COR-L47 (cell line): ENCODE data around the gene MINAR1.
A peak's percentile ranks its signal among the peaks of the same experiment; 100 is the strongest.

ENCODE experiments used
- DNase-seq: peaks from one replicate; lab custom pipeline; 2025; lab: John Stamatoyannopoulos, UW

MINAR1 gene

DNA sequence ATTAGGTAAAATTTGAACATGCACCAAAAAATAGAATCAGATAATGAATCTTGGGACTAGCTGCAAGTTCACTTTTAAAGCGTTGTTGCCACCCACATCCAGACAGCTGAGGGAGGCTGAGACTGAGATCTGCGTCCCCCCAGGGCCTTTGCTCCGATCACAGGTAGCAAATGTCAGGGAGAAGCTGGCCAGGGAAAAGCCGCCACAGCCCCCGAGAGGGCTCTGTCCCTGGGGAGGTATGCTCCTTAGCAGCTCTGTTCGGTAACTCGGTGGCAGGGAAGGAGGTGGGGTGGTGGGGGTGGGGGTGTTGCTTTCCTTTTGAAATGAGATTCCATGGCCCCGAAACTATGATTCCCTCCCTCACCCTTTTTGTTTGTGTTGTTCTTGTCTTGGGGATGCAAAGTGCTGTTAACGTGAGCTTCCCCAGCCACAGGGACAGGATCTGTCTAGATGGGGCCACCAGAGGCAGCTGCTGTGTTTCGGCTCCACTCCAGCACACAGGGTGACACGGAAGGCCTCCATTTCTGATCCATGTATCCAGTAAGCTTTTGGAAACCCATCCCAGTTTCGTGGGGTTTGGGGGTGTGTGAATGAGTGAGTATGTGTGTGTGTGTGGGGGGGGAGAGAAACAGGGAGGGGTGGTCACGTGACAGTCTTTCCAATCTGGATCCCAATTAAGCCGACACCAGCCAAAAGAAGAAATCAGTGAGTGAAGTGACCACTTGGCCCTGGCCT lies 1.1 kb upstream of the MINAR1 start:
- no peak for DNase-seq

DNA sequence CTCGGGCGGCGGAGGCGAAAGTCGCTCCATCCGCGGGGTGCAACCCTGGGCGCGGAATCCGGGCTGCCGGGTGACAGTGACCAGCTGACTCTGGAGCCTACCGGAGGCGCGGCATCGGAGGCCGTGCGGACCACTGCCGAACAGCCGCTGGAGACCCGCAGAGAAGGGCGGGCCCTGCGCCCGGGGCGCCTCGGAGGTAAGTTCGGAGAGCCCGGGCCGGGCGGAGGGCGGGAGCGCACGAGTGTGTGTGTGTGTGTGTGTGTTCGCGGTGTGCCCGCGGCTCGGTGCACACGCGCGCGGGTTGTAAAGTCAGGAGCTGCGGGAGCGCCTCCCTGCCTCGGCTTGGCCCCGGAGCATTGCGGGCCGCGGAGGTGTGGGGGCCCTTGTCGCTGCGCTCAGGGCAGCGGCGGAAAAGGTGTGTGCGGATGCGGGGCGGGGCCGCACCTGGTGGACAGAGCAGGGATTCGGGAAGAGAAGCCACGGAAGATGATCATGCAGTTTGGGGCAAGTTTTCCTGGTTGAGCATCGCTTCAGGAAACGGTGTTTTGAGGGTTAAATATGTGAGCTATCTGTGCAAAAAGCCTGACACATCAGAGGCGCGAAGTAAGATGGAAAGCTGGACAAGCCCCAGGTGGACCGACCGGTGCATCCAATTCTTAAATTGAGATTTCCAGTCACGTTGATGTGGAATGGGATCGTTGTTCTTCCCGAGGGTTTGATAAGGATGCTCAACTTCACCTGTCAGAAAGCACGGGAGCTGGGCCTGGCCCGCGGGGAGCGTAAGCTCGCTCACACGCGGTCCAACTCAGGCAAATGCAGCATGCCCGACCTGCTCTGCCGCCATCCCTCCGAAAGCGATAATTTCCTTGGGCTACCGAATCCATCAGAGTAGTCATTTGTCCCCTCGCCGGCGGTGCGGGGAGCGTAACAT lies 474 bp downstream of the MINAR1 start:
- peak; percentile 63 for DNase-seq

DNA sequence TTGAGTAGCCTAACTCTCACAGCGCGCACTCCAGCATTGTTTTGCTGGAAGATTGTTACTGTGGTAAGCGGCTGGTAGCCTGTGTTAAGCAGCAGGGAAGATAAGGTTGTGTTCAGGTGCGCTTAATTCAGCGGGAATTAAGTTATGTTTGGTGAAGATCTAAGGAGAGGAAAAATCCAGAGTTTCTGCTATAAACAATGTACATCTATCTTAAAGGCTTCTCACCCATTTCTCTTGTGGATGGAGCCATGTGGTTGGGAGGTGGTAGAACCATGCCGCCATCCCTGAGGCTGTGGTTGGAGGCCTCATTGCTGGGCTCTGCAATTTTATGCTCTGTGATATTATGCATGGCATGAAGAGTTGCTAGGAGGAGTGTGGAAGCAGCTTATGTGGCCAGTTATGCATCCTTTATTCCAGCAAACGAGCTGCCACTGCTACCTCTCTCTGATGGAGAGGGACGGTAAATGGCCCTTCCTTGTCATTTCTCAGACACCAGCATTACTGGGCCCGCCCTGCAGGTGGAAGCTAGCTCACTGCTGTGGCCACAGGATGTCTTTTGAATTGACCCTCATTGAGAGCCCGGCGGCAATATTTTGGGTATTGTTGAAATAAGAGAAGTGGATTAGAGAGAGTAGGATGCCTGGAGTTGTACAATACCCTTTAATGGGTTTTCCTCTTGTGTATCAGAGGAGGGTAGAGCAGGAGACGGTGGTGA lies 1.3 kb downstream of the MINAR1 start:
- peak; percentile 24 for DNase-seq

DNA sequence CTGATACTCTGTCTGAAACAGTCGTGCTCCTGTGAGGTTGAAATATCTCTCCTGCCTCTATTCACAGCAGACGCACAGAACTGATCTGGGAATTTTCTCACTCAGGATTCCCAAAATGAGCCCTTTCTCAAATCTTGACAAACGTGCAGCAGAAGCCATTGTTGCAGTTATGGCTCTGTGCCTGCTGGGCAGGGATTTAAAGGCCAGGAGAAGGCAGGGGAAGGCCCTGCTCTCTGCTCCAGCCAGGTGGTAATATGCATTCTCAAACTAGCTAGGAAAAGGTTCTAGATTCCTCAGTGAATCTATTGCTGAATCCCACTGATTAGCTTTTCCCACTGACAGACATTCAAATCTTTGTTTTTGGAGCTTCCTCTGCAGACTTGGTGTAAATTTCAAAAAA lies 2.2 kb downstream of the MINAR1 start:
- DNase-seq = no peak

GRCh38 chr15:79436037-79436780 lies 4.1 kb downstream of the MINAR1 start:
- DNase-seq = no peak

GRCh38 chr15:79437275-79438000 lies 5.3 kb downstream of the MINAR1 start:
- DNase-seq = no peak

DNA sequence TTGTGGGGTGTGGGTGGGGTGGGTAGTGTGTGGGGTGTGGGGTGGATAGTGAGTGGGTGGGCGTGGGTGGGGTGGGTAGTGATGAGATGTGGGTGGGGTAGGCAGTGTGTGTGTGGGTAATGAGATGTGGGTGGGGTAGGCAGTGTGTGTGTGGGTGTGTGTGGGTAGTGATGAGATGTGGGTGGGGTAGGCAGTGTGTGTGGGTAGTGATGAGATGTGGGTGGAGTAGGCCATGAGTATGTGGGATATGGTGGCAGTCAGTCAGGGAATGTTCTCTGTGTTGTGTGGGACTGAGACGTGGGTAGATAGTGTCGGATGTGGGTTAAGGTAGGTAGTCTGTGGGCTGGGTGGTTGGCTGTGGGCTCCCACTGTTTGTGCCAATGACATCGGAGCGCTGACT lies 7.1 kb downstream of the MINAR1 start:
- no peak for DNase-seq

DNA sequence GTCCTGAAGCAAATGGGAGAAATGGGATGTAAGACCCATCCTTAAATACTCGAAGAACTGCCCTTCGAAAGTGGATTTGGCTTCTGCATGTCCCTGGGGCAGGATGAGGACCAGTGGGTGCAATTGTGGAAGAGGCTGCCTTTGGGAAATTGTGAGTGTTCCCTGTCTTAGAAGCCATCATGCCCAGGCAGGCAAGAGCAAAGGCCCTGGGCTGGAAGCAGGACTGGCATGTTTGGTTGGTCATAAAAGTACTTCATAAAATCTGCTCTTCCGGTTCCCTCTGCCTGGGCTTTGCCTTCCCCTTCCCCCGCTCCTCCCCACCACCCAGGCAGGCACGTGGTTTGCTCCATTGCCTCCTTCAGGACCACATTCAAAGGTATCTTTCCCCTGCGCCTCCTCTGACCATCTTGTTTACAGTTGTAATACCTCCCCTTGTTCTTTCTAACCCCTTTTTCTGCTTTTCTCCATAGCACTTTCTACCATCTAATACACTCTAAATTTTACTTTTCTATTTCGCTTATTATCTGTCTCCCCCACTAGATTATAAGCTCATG lies 8.3 kb downstream of the MINAR1 start:
- DNase-seq = no peak

- DNase-seq = no peak
These were observed 10.8 kb downstream of the MINAR1 start for GRCh38 chr15:79442911-79443310.

DNA sequence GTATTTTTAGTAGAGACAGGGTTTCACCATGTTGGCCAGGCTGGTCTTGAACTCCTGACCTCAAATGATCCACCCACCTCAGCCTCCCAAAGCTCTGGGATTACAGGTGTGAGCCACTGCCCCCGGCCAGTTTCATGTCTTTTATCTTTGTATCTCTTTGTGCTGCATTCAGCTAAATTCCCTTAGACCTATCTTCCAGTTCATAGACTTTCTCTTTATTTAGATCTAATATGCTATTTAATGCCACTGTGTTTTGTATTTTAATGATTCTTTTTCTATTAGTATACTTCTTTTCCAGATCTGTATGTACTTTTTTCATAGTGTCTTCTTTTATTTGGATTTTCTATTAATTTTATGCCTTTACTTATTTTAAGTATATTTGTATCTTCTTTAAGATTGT lies 14.9 kb downstream of the MINAR1 start:
- no peak for DNase-seq

GRCh38 chr15:79450648-79451047 lies 18.5 kb downstream of the MINAR1 start:
- no peak for DNase-seq

DNA sequence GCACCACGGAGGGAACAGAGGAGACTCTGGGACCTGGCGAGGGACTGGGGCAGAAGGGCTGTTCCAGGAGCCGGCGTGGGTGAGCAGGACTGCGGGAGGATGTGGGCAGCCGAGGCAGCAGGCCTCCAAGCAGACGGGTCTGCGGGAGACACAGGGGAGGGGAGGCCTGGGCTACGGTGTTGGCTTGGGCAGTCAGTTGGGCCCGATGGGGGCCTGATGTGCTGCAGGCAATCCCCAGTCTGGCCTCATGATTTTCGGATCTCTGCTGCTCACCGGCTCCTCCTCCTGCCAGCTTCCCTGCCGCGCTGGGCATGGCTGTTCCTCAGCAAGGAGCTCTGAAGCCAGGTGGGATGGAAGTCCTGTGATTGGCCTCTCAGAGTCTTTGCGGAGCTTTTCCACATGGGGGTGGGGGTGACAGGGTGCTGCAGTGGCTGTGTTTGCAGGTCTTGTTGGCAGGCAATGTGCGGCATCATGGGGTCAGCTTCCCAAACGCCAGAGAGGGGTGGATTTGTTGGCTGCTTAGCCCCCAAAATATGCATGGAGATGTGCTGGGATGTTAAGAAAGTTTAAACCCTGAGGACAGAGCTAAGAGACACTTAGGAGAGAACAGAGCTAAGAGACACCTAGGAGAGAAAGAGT lies 19.3 kb downstream of the MINAR1 start:
- DNase-seq = no peak

DNA sequence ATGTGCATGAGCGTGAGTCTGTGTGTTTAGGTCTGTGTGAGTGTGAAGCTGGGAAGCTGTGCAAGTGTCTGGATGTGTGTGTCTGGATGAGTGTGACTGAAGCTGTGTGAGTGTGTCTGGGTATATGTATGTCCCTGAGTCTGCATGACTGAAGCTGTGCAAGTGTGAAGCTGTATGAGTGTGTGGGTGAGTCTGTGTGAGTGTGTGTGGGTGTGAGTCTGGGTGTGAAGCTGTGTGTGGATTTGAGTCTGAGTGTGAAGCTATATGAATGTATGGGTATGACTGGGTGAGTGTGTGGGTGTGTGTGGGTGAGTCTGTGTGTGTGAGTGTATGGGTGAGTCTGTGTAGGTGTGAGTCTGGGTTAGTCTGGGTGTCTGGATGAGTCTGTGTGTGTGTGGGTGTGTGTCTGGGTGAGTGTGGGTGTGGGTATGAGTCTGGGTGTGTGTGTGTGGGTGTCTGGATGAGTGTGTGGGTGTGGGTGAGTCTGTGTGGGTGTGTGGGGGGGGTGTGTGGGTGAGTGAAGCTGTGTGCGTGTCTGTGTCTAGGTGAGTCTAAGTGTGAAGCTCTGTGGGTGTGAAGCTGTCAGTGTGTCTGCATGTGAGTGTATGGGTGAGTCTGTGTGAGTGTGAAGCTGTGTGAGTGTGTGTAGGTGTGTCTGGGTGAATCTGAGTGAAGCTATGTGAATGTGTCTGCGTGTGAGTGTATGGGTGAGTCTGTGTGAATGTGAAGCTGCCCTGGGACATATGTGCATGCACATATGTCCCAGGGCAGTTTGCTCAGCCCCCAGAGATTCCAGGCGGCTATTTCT lies 20.3 kb downstream of the MINAR1 start:
- no peak for DNase-seq

DNA sequence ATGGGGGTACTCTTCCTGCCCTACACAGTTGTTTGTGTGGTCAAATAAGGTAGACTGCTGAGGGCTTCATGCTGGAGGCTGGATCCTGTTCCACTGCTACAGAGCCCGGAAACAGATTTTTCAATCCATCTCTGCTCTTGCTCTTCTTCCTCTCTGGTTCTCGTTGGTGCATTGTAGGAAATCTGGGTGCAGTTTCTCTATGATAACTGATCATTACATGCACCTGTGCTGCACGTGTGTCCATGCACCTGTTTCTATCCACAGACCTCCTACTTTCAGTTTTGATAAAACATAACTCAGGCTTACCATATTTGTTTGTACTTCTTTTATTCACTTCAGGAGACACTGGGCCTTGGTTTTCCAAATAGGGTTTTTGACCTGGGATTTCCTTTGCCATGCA lies 21.3 kb downstream of the MINAR1 start:
- DNase-seq = no peak

DNA sequence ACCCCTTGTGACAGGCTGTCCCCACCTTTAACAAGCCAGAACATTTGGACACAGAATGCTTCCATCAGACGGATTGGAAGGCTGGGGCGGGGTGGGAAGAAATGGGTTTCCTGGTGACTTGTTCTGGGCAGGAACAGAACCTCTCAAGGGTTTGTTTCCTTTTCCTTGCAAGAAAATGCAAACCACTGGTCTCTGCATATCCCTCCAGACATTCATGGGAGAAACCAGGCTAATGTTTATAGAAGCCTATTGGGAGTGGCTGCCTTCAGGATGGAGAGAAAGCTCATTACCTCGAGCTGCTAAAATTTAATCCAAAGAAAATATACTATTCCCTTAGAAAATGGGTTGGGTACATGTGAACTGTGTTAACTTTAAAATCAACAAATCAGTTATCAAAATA lies 21.9 kb downstream of the MINAR1 start:
- DNase-seq = no peak

DNA sequence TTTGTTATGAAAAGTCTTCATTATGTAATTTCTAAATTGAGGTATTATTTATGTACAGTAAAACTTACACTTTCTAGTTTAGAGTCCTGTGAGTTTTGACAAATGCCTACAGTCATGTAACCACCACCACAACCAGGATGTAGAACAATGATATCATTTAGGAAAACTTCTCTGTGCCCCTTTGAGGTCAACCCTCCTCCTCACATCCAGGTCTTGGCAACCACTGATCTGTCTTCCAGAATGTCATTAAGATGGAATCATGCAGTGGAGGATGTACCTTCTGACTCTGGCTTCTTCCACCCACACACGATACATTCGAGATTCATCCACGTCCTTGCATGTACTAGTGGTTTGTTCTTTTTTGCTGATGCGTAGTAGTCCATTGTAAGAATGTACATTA lies 23.2 kb downstream of the MINAR1 start:
- DNase-seq = no peak

GRCh38 chr15:79455943-79456342 lies 23.8 kb downstream of the MINAR1 start:
- DNase-seq = no peak

DNA sequence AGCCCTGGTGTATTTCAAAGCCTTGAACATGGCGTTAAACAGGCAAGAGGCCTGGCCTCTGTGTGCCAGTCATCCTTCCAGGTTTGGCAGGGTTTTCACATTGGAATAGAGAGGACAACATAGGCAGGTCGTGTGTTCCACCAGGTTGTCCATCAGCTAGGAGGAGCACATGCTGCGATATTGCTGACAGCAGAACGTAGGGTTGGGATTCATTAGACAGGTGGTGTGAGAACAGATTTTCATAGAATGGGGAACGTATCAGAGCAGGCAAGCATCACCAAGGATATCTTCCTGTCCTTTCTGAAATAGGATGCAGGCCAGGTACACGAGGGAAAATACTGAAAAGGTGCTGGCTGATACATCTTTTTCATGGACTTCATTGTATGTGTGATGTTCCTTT lies 26.4 kb downstream of the MINAR1 start:
- DNase-seq = no peak

DNA sequence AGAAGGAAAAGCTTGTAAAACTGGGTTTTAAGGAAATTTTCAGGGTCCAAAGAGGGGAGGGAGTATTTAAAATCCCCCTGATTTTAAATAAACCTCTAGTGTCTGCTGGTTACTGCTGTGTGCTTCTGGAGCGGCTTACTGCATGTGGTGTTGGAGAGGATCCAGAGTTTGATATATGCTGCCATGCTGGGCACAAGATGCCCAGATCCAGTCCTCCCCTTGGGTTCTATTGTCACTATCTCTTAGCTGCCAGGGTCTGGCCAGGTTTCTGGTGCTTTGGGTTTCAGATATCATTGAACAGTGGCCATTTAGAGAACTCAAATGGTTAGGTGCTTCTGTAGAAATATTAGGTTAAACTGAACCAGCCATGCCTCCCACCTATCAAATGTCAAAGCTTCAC lies 27.5 kb downstream of the MINAR1 start:
- no peak for DNase-seq
